ENCODE measurements around the gene TMED8. TPM values are rescaled to one million over a fixed set of nuclear protein-coding genes. Genes with fewer than 3 reads are reported as not detected.

TMED8 gene
- total RNA-seq, 4 donors from 2014 or later = 5.3 to 11.2 (median 7.9) TPM

DNA sequence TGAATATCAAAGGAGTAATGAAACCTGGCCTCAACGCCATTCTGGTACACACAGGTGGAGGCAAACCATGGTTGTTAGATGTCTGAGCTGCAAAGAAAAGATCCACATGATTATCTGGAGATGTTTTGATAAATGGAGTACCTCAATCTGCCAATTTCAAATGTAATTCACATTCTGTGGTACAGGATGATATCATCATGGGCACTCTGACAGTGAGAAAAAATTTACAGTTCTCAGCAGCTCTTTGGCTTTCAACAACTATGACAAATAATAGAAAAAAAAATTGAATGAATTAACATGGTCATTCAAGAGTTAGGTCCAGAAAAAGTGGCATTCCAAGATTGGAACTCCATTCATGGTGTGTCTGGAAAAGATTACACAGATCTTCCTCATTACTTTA lies 17.3 kb downstream of the TMED8 start:
- no peaks in the 10 kb centered on the region for H3K9me3 ChIP-seq
- TF ChIP-seq EP300 (IDR thresholded peaks at IDR 0.05) = no peak
- TF ChIP-seq CTCF (IDR thresholded peaks at IDR 0.05) = no peak
- TF ChIP-seq POLR2A (IDR thresholded peaks at IDR 0.05) = no peak
- no peak for TF ChIP-seq POLR2AphosphoS5 (IDR thresholded peaks at IDR 0.05)
- no peaks in the 10 kb centered on the region for H3K27me3 ChIP-seq
- DNase-seq (ENCODE audit: low spot score in 2 of 2) = no peak
- 73% methylated on average over 1 of the region's 1 CpG for WGBS
- no peaks in the 10 kb centered on the region for H3K4me1 ChIP-seq
- H3K36me3 ChIP-seq = no peaks in the 10 kb centered on the region
- no peak overlapping the region for H3K4me3 ChIP-seq
- no peak overlapping the region for H3K27ac ChIP-seq

- TF ChIP-seq POLR2A (IDR thresholded peaks at IDR 0.05) = no peak
- TF ChIP-seq CTCF (IDR thresholded peaks at IDR 0.05) = no peak
- no peak for TF ChIP-seq EP300 (IDR thresholded peaks at IDR 0.05)
- no peak for DNase-seq (ENCODE audit: low spot score in 2 of 2)
- H3K4me1 ChIP-seq = no peaks in the 10 kb centered on the region
- H3K36me3 ChIP-seq = no peaks in the 10 kb centered on the region
- WGBS = 96% methylated on average over 4 of the region's 4 CpGs
- no peaks in the 10 kb centered on the region for H3K27me3 ChIP-seq
- H3K27ac ChIP-seq = no peak overlapping the region
- no peak overlapping the region for H3K4me3 ChIP-seq
- no peaks in the 10 kb centered on the region for H3K9me3 ChIP-seq
Observed at GRCh38 chr14:77356899-77357298, 20.0 kb downstream of the TMED8 start.

- DNase-seq (ENCODE audit: low spot score in 2 of 2) = no peak
- Histone ChIP-seq H3K27me3 (no peaks in the 10 kb centered on the region), H3K4me1 (no peaks in the 10 kb centered on the region), H3K36me3 (peaks cover 1% of the 10 kb centered on the region), H3K9me3 (no peaks in the 10 kb centered on the region), H3K27ac (no peak overlapping the region), H3K4me3 (no peak overlapping the region)
- TF ChIP-seq CTCF (IDR thresholded peaks at IDR 0.05) = no peak
- TF ChIP-seq EP300 (IDR thresholded peaks at IDR 0.05) = no peak
- no peak for TF ChIP-seq POLR2AphosphoS5 (IDR thresholded peaks at IDR 0.05)
- TF ChIP-seq POLR2A (IDR thresholded peaks at IDR 0.05) = no peak
- 92% methylated on average over 4 of the region's 4 CpGs for WGBS
Observed at GRCh38 chr14:77355811-77356210, 21.1 kb downstream of the TMED8 start.

GRCh38 chr14:77353469-77354141 lies 23.3 kb downstream of the TMED8 start:
- WGBS = 91% methylated on average over 5 of the region's 5 CpGs

DNA sequence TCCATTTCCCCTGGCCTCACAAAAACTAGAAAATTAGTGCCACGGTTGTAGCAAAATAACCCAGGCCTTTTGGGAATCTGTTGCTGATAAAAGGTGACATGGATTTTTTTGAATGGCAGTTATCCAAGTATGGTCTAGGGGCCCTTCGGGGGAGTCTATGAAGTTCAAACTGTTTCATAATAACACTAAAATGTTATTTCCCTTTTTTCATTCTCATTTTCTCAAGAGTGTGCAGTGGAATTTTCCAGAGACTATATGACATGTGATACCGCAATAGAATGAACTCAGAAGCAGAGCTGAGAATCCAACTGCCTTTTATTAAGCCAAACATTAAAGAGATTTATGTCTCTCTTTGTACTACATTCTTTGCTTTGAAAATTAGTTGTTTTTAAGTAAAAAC lies 29.1 kb downstream of the TMED8 start:
- Histone ChIP-seq H3K36me3 (peaks cover 18% of the 10 kb centered on the region), H3K27ac (no peak overlapping the region), H3K4me1 (no peaks in the 10 kb centered on the region), H3K9me3 (no peaks in the 10 kb centered on the region), H3K4me3 (no peak overlapping the region), H3K27me3 (no peaks in the 10 kb centered on the region)
- DNase-seq (ENCODE audit: low spot score in 2 of 2) = no peak
- WGBS = 74% methylated on average over 3 of the region's 3 CpGs
- TF ChIP-seq CTCF (IDR thresholded peaks at IDR 0.05) = no peak
- TF ChIP-seq EP300 (IDR thresholded peaks at IDR 0.05) = no peak
- no peak for TF ChIP-seq POLR2A (IDR thresholded peaks at IDR 0.05)
- TF ChIP-seq POLR2AphosphoS5 (IDR thresholded peaks at IDR 0.05) = no peak

More at GRCh38 chr14:77353469-77354141, 23.3 kb downstream of the TMED8 start:
- no peak overlapping the region for H3K4me3 ChIP-seq
- no peak for DNase-seq (ENCODE audit: low spot score in 2 of 2)
- no peaks in the 10 kb centered on the region for H3K4me1 ChIP-seq
- H3K27ac ChIP-seq = no peak overlapping the region
- peaks cover 11% of the 10 kb centered on the region for H3K36me3 ChIP-seq
- H3K27me3 ChIP-seq = no peaks in the 10 kb centered on the region
- TF ChIP-seq EP300 (IDR thresholded peaks at IDR 0.05) (no peak), POLR2A (IDR thresholded peaks at IDR 0.05) (no peak), CTCF (IDR thresholded peaks at IDR 0.05) (no peak), POLR2AphosphoS5 (IDR thresholded peaks at IDR 0.05) (no peak)
- no peaks in the 10 kb centered on the region for H3K9me3 ChIP-seq

All from suprapubic skin (tissue), 4 donors.